Esophagus muscularis mucosa (tissue), 4 donors: ENCODE measurements around the gene NEUROD2. TPM values are rescaled to one million over a fixed set of nuclear protein-coding genes. Genes with fewer than 3 reads are reported as not detected.

Source experiments
- DNase-seq: peaks from one replicate; pipeline ENCODE4 v3.0.0-alpha.2; 2017; ENCODE audit errors: extremely low spot score
- H3K27ac ChIP-seq, 4 donors: fragments of 200-600 bp; sonication (generic); replicated peaks in 1 of 4; 1 replicate in 3 of 4; 2 replicates in 1 of 4; pipeline ENCODE4 v1.5.1; 2016 to 2019; ENCODE audit warnings: mild to moderate bottlenecking in 1 of 4
- H3K27me3 ChIP-seq, 4 donors: fragments of 200-600 bp; sonication (generic); one replicate each; pipeline versions ENCODE4 v1.5.1 to v1.6.0; 2016 to 2019
- H3K36me3 ChIP-seq, 4 donors: fragments of 200-600 bp; sonication (generic); one replicate each; pipeline ENCODE4 v1.5.1; 2016 to 2019
- H3K4me1 ChIP-seq, 4 donors: fragments of 200-600 bp; sonication (generic); one replicate each; pipeline ENCODE4 v1.5.1; 2016 to 2019
- H3K4me3 ChIP-seq, 4 donors: fragments of 200-600 bp; sonication (generic); 1 replicate in 2 of 4; 2 replicates in 2 of 4; pipeline ENCODE4 v1.5.1; 2016 to 2019; ENCODE audit warnings: mild to moderate bottlenecking in 4 of 4, moderate library complexity in 1 of 4
- H3K9me3 ChIP-seq, 4 donors: fragments of 200-600 bp; sonication (generic); 1 replicate in 3 of 4; 2 replicates in 1 of 4; pipeline ENCODE4 v1.5.1; 2016 to 2019
- CTCF ChIP-seq, 3 experiments: fragments of 200-600 bp in 2 of 3; fragments of 450-650 bp in 1 of 3; sonication (generic) in 2 of 3; IDR thresholded peaks; one replicate each; pipeline ENCODE4 v1.5.1; 2017 to 2019; ENCODE audit warnings: antibody characterized with exemption in 3 of 3, mild to moderate bottlenecking in 2 of 3, moderate library complexity in 1 of 3
- EP300 ChIP-seq: sonication (generic); formaldehyde crosslinking; IDR thresholded peaks from one replicate; pipeline ENCODE4 v1.6.1; 2017; ENCODE audit warnings: antibody characterized with exemption
- POLR2A ChIP-seq: fragments of 450-650 bp; IDR thresholded peaks from one replicate; pipeline ENCODE4 v1.6.1; 2017; ENCODE audit warnings: antibody characterized with exemption, moderate library complexity, mild to moderate bottlenecking, low read depth
- POLR2AphosphoS5 ChIP-seq, 2 donors: sonication (generic); formaldehyde crosslinking; IDR thresholded peaks; one replicate each; pipeline ENCODE4 v1.6.1; 2017; ENCODE audit warnings: antibody characterized with exemption in 2 of 2
- WGBS: methylation state at CpG from one replicate; pipeline ENCODE4 v1.1.5; 2018; 5-methylcytosine and 5-hydroxymethylcytosine counted together
- intact Hi-C: fragments of 100-400 bp; cut with DNase I; formaldehyde crosslinking; loops from one replicate; pipeline ENCODE4 v1.15.1; 2023
- total RNA-seq, 4 donors: library from RNA; depleted of rRNA; stranded (reverse); fragments of >200 nt; gene quantifications; one replicate each; pipeline versions ENCODE4 v1.1.0 to v1.2.1, GENCODE V29; 2016

Gene NEUROD2
- total RNA-seq, 4 donors from 2014 or later = not detected

- WGBS = 17% methylated on average over 6 of the region's 6 CpGs
- Histone ChIP-seq H3K36me3 (no peaks in the 10 kb centered on the region), H3K27ac (peak overlapping the region; percentile 83 to 90 (median 89)), H3K4me1 (peaks cover 49 to 69% (median 60%) of the 10 kb centered on the region in 4 donors), H3K9me3 (no peaks in the 10 kb centered on the region), H3K4me3 (peak overlapping the region; percentile 78 to 95 (median 90)), H3K27me3 (peaks cover 0 to 12% (median 0%) of the 10 kb centered on the region in 4 donors)
- no peak for TF ChIP-seq CTCF (IDR thresholded peaks at IDR 0.05)
- TF ChIP-seq POLR2A = no peak
- TF ChIP-seq POLR2AphosphoS5 (IDR thresholded peaks at IDR 0.05) = no peak
- TF ChIP-seq EP300 = no peak
- DNase-seq = no peak
- intact Hi-C loops = loop anchor here (5.0 kb wide), 2 partner anchors 91 to 116 kb away; no protein-coding TSS in a partner anchor
Observed at GRCh38 chr17:39636587-39636926, 28.8 kb upstream of the NEUROD2 start.

GRCh38 chr17:39635614-39636176 lies 28.0 kb upstream of the NEUROD2 start:
- DNase-seq = no peak
- H3K36me3 ChIP-seq = no peaks in the 10 kb centered on the region
- no peak for TF ChIP-seq CTCF (IDR thresholded peaks at IDR 0.05)
- no peaks in the 10 kb centered on the region for H3K9me3 ChIP-seq
- intact Hi-C loops = loop anchor here (5.0 kb wide), 2 partner anchors 92 to 117 kb away; no protein-coding TSS in a partner anchor
- 83% methylated on average over 8 of the region's 8 CpGs for WGBS
- H3K4me3 ChIP-seq = no peak overlapping the region
- peaks cover 0 to 21% (median 1%) of the 10 kb centered on the region in 4 donors for H3K27me3 ChIP-seq
- H3K27ac ChIP-seq = peak overlapping the region in 1 of 4 donors; percentile 90
- H3K4me1 ChIP-seq = peaks cover 48 to 61% (median 54%) of the 10 kb centered on the region in 4 donors

- Histone ChIP-seq H3K27ac (no peak overlapping the region), H3K36me3 (no peaks in the 10 kb centered on the region), H3K4me3 (no peak overlapping the region), H3K4me1 (peaks cover 35 to 49% (median 42%) of the 10 kb centered on the region in 4 donors), H3K9me3 (no peaks in the 10 kb centered on the region), H3K27me3 (peaks cover 0 to 33% (median 5%) of the 10 kb centered on the region in 4 donors)
- peak; percentile 67 to 80 (median 70) for TF ChIP-seq CTCF (IDR thresholded peaks at IDR 0.05)
- TF ChIP-seq POLR2A = no peak
- TF ChIP-seq EP300 = no peak
- no peak for TF ChIP-seq POLR2AphosphoS5 (IDR thresholded peaks at IDR 0.05)
- intact Hi-C loops = no loop called here
- DNase-seq = no peak
- WGBS = 39% methylated on average over 2 of the region's 2 CpGs
Observed at GRCh38 chr17:39634384-39634871, 26.7 kb upstream of the NEUROD2 start.

GRCh38 chr17:39633570-39634183 lies 26.0 kb upstream of the NEUROD2 start:
- peaks cover 27 to 41% (median 34%) of the 10 kb centered on the region in 4 donors for H3K4me1 ChIP-seq
- no peak overlapping the region for H3K4me3 ChIP-seq
- no peaks in the 10 kb centered on the region for H3K9me3 ChIP-seq
- WGBS = 59% methylated on average over 6 of the region's 8 CpGs
- DNase-seq = no peak
- intact Hi-C loops = no loop called here
- H3K36me3 ChIP-seq = no peaks in the 10 kb centered on the region
- TF ChIP-seq CTCF (IDR thresholded peaks at IDR 0.05) = no peak
- TF ChIP-seq EP300 = no peak
- no peak for TF ChIP-seq POLR2A
- TF ChIP-seq POLR2AphosphoS5 (IDR thresholded peaks at IDR 0.05) = no peak
- H3K27me3 ChIP-seq = peaks cover 0 to 41% (median 5%) of the 10 kb centered on the region in 4 donors
- H3K27ac ChIP-seq = peak overlapping the region in 1 of 4 donors; percentile 20
